Measurements from ENCODE around the gene HOXC9. TPM values are rescaled to one million over a fixed set of nuclear protein-coding genes. Genes with fewer than 3 reads are reported as not detected.

Gene HOXC9
- total and polyA plus RNA-seq, 12 donors, result not detected

GRCh38 chr12:54038284-54038870 is 38.4 kb downstream of the HOXC9 start:
- intact Hi-C loops (cut with DNase I), result no loop called here
- H3K27ac ChIP-seq, result no peak overlapping the region

GRCh38 chr12:54038871-54039414 is 39.0 kb downstream of the HOXC9 start:
- Histone ChIP-seq H3K27ac (no peak overlapping the region), H3K9me3 (no peaks in the 10 kb centered on the region), H3K27me3 (peaks cover 18 to 99% (median 99%) of the 10 kb centered on the region in 7 donors), H3K36me3 (no peaks in the 10 kb centered on the region), H3K4me3 (no peak overlapping the region), H3K4me1 (peaks cover 0 to 7% (median 3%) of the 10 kb centered on the region in 9 donors)
- intact Hi-C loops (cut with DNase I), result no loop called here
- peak in 2 of 8 donors; percentile 9 to 27 for ATAC-seq
- TF ChIP-seq CTCF (IDR thresholded peaks at IDR 0.05), result no peak
- no peak for DNase-seq
- 11 to 19% methylated on average over 9 of the region's 9 CpGs for WGBS, 2 donors

More at GRCh38 chr12:54038284-54038870, 38.4 kb downstream of the HOXC9 start:
- no peak overlapping the region for H3K4me3 ChIP-seq
- WGBS, 2 donors, result 41 to 44% methylated on average over 5 of the region's 5 CpGs
- peaks cover 17 to 100% (median 100%) of the 10 kb centered on the region in 7 donors for H3K27me3 ChIP-seq
- ATAC-seq, result no peak
- no peaks in the 10 kb centered on the region for H3K9me3 ChIP-seq
- no peaks in the 10 kb centered on the region for H3K36me3 ChIP-seq
- H3K4me1 ChIP-seq, result peaks cover 0 to 13% (median 8%) of the 10 kb centered on the region in 9 donors
- DNase-seq, result no peak
- no peak for TF ChIP-seq CTCF (IDR thresholded peaks at IDR 0.05)

GRCh38 chr12:54039417-54040147 is 39.6 kb downstream of the HOXC9 start:
- 4 to 11% methylated on average over 16 of the region's 16 CpGs for WGBS, 2 donors
- Histone ChIP-seq H3K4me3 (no peak overlapping the region), H3K36me3 (no peaks in the 10 kb centered on the region), H3K27ac (no peak overlapping the region), H3K4me1 (peaks cover 0 to 1% (median 0%) of the 10 kb centered on the region in 9 donors), H3K9me3 (no peaks in the 10 kb centered on the region), H3K27me3 (peaks cover 18 to 99% (median 99%) of the 10 kb centered on the region in 7 donors)
- ATAC-seq (peak in 3 of 8 donors; percentile 25 to 49 (median 28)), DNase-seq (no peak)
- intact Hi-C loops (cut with DNase I), result no loop called here
- no peak for TF ChIP-seq CTCF (IDR thresholded peaks at IDR 0.05)

GRCh38 chr12:54040148-54040494 is 40.2 kb downstream of the HOXC9 start:
- WGBS, 2 donors, result 42 to 51% methylated on average over 4 of the region's 4 CpGs
- no peak overlapping the region for H3K4me3 ChIP-seq
- H3K4me1 ChIP-seq, result no peaks in the 10 kb centered on the region
- H3K9me3 ChIP-seq, result no peaks in the 10 kb centered on the region
- H3K36me3 ChIP-seq, result no peaks in the 10 kb centered on the region
- DNase-seq, result no peak
- intact Hi-C loops (cut with DNase I), result no loop called here
- no peak for TF ChIP-seq CTCF (IDR thresholded peaks at IDR 0.05)
- no peak overlapping the region for H3K27ac ChIP-seq
- ATAC-seq, result no peak
- H3K27me3 ChIP-seq, result peaks cover 16 to 99% (median 99%) of the 10 kb centered on the region in 7 donors

All from heart right ventricle (tissue), 16 donors.